ENCODE data around the gene FMN2.

The FMN2 gene

GRCh38 chr1:240090957-240091600 is 604 bp upstream of the FMN2 start:
- H3K9ac ChIP-seq (ENCODE audit: low read length): no peak overlapping the region
- H3K79me2 ChIP-seq (ENCODE audit: insufficient read depth, low read length): no peaks in the 10 kb centered on the region
- H3K36me3 ChIP-seq (ENCODE audit: low read length): no peaks in the 10 kb centered on the region
- no peak overlapping the region for H3K27ac ChIP-seq (ENCODE audit: low read depth, low read length)
- H3K4me3 ChIP-seq (ENCODE audit: insufficient read depth, low read length, poor library complexity, severe bottlenecking): no peak overlapping the region
- TF ChIP-seq CTCF (IDR thresholded peaks at IDR 0.05; ENCODE audit: insufficient read depth, low read length, poor library complexity, severe bottlenecking) (no peak), EZH2phosphoT487 (conservative IDR thresholded peaks at IDR 0.05; ENCODE audit: low read length) (no peak)
- H2AFZ ChIP-seq (ENCODE audit: low read depth, low read length, severe bottlenecking): no peak overlapping the region
- H3F3A ChIP-seq (ENCODE audit: insufficient read depth): no peaks in the 10 kb centered on the region
- no peaks in the 10 kb centered on the region for H4K20me1 ChIP-seq (ENCODE audit: low read depth, low read length)
- H3K9me2 ChIP-seq (replicated peaks; ENCODE audit: insufficient read depth, low read length): no peaks in the 10 kb centered on the region
- no peaks in the 10 kb centered on the region for H3K27me3 ChIP-seq (ENCODE audit: low read length)
- no peak overlapping the region for H3K4me2 ChIP-seq (ENCODE audit: low read depth, low read length, poor library complexity, severe bottlenecking)
- H3K9me3 ChIP-seq (ENCODE audit: insufficient read depth, low read length): no peaks in the 10 kb centered on the region

- no peaks in the 10 kb centered on the region for H3K79me2 ChIP-seq (ENCODE audit: insufficient read depth, low read length)
- no peak overlapping the region for H3K9ac ChIP-seq (ENCODE audit: low read length)
- H3K27ac ChIP-seq (ENCODE audit: low read depth, low read length): no peak overlapping the region
- no peaks in the 10 kb centered on the region for H3K9me3 ChIP-seq (ENCODE audit: insufficient read depth, low read length)
- H3F3A ChIP-seq (ENCODE audit: insufficient read depth): no peaks in the 10 kb centered on the region
- no peak overlapping the region for H3K4me3 ChIP-seq (ENCODE audit: insufficient read depth, low read length, poor library complexity, severe bottlenecking)
- no peaks in the 10 kb centered on the region for H3K36me3 ChIP-seq (ENCODE audit: low read length)
- H3K9me2 ChIP-seq (replicated peaks; ENCODE audit: insufficient read depth, low read length): no peaks in the 10 kb centered on the region
- no peaks in the 10 kb centered on the region for H3K27me3 ChIP-seq (ENCODE audit: low read length)
- no peak overlapping the region for H2AFZ ChIP-seq (ENCODE audit: low read depth, low read length, severe bottlenecking)
- H3K4me2 ChIP-seq (ENCODE audit: low read depth, low read length, poor library complexity, severe bottlenecking): no peak overlapping the region
- no peak for TF ChIP-seq CTCF (IDR thresholded peaks at IDR 0.05; ENCODE audit: insufficient read depth, low read length, poor library complexity, severe bottlenecking)
- no peak for TF ChIP-seq EZH2phosphoT487 (conservative IDR thresholded peaks at IDR 0.05; ENCODE audit: low read length)
- H4K20me1 ChIP-seq (ENCODE audit: low read depth, low read length): no peaks in the 10 kb centered on the region
Observed at GRCh38 chr1:240092301-240093119, 827 bp downstream of the FMN2 start.

GRCh38 chr1:240093120-240093961 is 1.7 kb downstream of the FMN2 start:
- Histone ChIP-seq H3K9me3 (ENCODE audit: insufficient read depth, low read length) (no peaks in the 10 kb centered on the region), H3K4me3 (ENCODE audit: insufficient read depth, low read length, poor library complexity, severe bottlenecking) (no peak overlapping the region), H3K36me3 (ENCODE audit: low read length) (no peaks in the 10 kb centered on the region), H2AFZ (ENCODE audit: low read depth, low read length, severe bottlenecking) (no peak overlapping the region), H3K9ac (ENCODE audit: low read length) (no peak overlapping the region), H3K4me2 (ENCODE audit: low read depth, low read length, poor library complexity, severe bottlenecking) (no peak overlapping the region), H3F3A (ENCODE audit: insufficient read depth) (no peaks in the 10 kb centered on the region), H3K79me2 (ENCODE audit: insufficient read depth, low read length) (no peaks in the 10 kb centered on the region), H3K9me2 (replicated peaks; ENCODE audit: insufficient read depth, low read length) (no peaks in the 10 kb centered on the region), H3K27me3 (ENCODE audit: low read length) (no peaks in the 10 kb centered on the region), H3K27ac (ENCODE audit: low read depth, low read length) (no peak overlapping the region), H4K20me1 (ENCODE audit: low read depth, low read length) (no peaks in the 10 kb centered on the region)
- TF ChIP-seq CTCF (IDR thresholded peaks at IDR 0.05; ENCODE audit: insufficient read depth, low read length, poor library complexity, severe bottlenecking): no peak
- no peak for TF ChIP-seq EZH2phosphoT487 (conservative IDR thresholded peaks at IDR 0.05; ENCODE audit: low read length)

Measured in SU-DHL-6 (cell line).